ENCODE measurements around the gene PIGC.

PIGC gene

GRCh38 chr1:172397633-172398032 lies 46.2 kb downstream of the PIGC start (continued):
- TF ChIP-seq ZNF132 (tag by site-specific recombination; IDR thresholded peaks at IDR 0.05; ENCODE audit: borderline replicate concordance) (no peak), ZNF76 (tag by site-specific recombination; IDR thresholded peaks at IDR 0.05; ENCODE audit: borderline replicate concordance, low read depth) (no peak), ZNF792 (tag by site-specific recombination; IDR thresholded peaks at IDR 0.05) (no peak), ZNF626 (tag by site-specific recombination; IDR thresholded peaks at IDR 0.05) (no peak)

GRCh38 chr1:172397221-172397620 lies 46.6 kb downstream of the PIGC start:
- Histone ChIP-seq H3K4me1 (ENCODE audit: control insufficient read depth, insufficient read depth, low read length) (no peaks in the 10 kb centered on the region), H3K9me3 (ENCODE audit: control insufficient read depth, insufficient read depth, low read depth, low read length) (no peaks in the 10 kb centered on the region), H3K27ac (ENCODE audit: extremely low read depth, low read depth, low read length) (no peak overlapping the region), H3K4me3 (ENCODE audit: low read depth, low read length) (no peak overlapping the region), H3K36me3 (ENCODE audit: control insufficient read depth in 2 of 2, insufficient read depth in 1 of 2, low read length in 2 of 2) (no peaks in the 10 kb centered on the region)
- TF ChIP-seq ZNF518A (tag by site-specific recombination; conservative IDR thresholded peaks at IDR 0.05; ENCODE audit: low read depth): no peak
- TF ChIP-seq ZSCAN30 (tag by site-specific recombination; IDR thresholded peaks at IDR 0.05): no peak
- TF ChIP-seq ZNF677 (tag by site-specific recombination; IDR thresholded peaks at IDR 0.05): no peak
- no peak for TF ChIP-seq HIC1 (tag by site-specific recombination; IDR thresholded peaks at IDR 0.05)
- no peak for TF ChIP-seq PBX3 (CRISPR knock-in tag; IDR thresholded peaks at IDR 0.05)
- no peak for TF ChIP-seq PATZ1 (tag by site-specific recombination; IDR thresholded peaks at IDR 0.05)
- no peak for TF ChIP-seq YY1 (tag by site-specific recombination; IDR thresholded peaks at IDR 0.05)
- no peak for TF ChIP-seq ZNF311 (tag by site-specific recombination; IDR thresholded peaks at IDR 0.05; ENCODE audit: borderline replicate concordance)
- no peak for TF ChIP-seq ZNF302 (tag by site-specific recombination; IDR thresholded peaks at IDR 0.05; ENCODE audit: low read depth)
- no peak for TF ChIP-seq GFI1B (tag by site-specific recombination; IDR thresholded peaks at IDR 0.05)
- no peak for TF ChIP-seq PRDM6 (tag by site-specific recombination; IDR thresholded peaks at IDR 0.05)
- no peak for TF ChIP-seq ZNF488 (tag by site-specific recombination; IDR thresholded peaks at IDR 0.05)
- POLR2A ChIA-PET: no interaction called here
- CTCF ChIA-PET: interaction anchor here (0.6 to 1.5 kb wide), 3 partner anchors 46 to 395 kb away, joined by 3 to 4 read pairs (median 4); no protein-coding TSS in a partner anchor
